ENCODE results near the gene LRRC10B. TPM values are rescaled to one million over a fixed set of nuclear protein-coding genes. Genes with fewer than 3 reads are reported as not detected.

LRRC10B gene
- polyA plus RNA-seq, 2 of the 4 experiments (the other 2 are of a cell fraction), result 0.03 to 0.04 TPM

DNA sequence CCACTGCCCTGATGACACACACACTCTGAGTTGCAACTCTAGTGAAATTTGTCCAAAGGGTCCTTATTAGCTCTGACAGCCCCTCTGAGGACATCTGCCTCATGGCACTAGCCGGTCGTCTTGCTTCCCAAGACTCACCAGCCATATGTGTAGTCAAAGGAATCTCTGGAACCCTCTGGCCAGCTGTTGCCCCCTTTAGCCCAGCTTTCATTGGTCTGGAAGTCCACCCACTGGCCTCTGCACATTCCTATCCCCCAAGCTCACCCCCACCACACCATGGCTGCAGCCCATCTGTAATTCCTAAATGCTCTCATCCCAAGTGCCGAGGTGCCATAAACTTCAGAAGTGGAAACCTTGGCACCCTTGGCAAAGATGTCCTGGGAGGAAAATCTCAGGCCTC, 48.1 kb downstream of the LRRC10B start:
- FAIRE-seq (no peak), DNase-seq (ENCODE audit: low read depth in 1 of 2, low spot score in 1 of 2) (no peak), ATAC-seq (no peak)
- 59% methylated on average over 3 of the region's 3 CpGs for WGBS (ENCODE audit: missing lambda C conversion rate)
- Histone ChIP-seq H3K4me1 (peaks cover 11% of the 10 kb centered on the region), H3K4me3 (no peak overlapping the region), H3K27ac (no peak overlapping the region), H3K4me2 (no peak overlapping the region), H3K9me3 (no peaks in the 10 kb centered on the region)
- ChIA-PET CTCF (interaction anchor here (1.1 to 5.6 kb wide), 5 partner anchors 8 to 232 kb away, joined by 3 to 27 read pairs (median 3); no protein-coding TSS in a partner anchor), POLR2A (no interaction called here)
- TF ChIP-seq TP53 (CRISPR knock-in tag; IDR thresholded peaks at IDR 0.05), result no peak
- no peak for TF ChIP-seq HOXA7 (CRISPR knock-in tag; IDR thresholded peaks at IDR 0.05)
- no peak for TF ChIP-seq CHD4 (IDR thresholded peaks at IDR 0.05; ENCODE audit: borderline replicate concordance)
- TF ChIP-seq NFE2L2 (conservative IDR thresholded peaks at IDR 0.05; ENCODE audit: low read length), result no peak
- TF ChIP-seq POLR2A (IDR thresholded peaks at IDR 0.05; ENCODE audit: low read length), result no peak
- TF ChIP-seq, protein P1, sequence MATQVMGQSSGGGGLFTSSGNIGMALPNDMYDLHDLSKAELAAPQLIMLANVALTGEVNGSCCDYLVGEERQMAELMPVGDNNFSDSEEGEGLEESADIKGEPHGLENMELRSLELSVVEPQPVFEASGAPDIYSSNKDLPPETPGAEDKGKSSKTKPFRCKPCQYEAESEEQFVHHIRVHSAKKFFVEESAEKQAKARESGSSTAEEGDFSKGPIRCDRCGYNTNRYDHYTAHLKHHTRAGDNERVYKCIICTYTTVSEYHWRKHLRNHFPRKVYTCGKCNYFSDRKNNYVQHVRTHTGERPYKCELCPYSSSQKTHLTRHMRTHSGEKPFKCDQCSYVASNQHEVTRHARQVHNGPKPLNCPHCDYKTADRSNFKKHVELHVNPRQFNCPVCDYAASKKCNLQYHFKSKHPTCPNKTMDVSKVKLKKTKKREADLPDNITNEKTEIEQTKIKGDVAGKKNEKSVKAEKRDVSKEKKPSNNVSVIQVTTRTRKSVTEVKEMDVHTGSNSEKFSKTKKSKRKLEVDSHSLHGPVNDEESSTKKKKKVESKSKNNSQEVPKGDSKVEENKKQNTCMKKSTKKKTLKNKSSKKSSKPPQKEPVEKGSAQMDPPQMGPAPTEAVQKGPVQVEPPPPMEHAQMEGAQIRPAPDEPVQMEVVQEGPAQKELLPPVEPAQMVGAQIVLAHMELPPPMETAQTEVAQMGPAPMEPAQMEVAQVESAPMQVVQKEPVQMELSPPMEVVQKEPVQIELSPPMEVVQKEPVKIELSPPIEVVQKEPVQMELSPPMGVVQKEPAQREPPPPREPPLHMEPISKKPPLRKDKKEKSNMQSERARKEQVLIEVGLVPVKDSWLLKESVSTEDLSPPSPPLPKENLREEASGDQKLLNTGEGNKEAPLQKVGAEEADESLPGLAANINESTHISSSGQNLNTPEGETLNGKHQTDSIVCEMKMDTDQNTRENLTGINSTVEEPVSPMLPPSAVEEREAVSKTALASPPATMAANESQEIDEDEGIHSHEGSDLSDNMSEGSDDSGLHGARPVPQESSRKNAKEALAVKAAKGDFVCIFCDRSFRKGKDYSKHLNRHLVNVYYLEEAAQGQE (IDR thresholded peaks at IDR 0.05), result no peak
- no peak for TF ChIP-seq BHLHE40 (IDR thresholded peaks at IDR 0.05; ENCODE audit: low read depth, low read length)
- TF ChIP-seq POLR2AphosphoS2 (conservative IDR thresholded peaks at IDR 0.05; ENCODE audit: low read length), result no peak
- no peak for TF ChIP-seq MYC (IDR thresholded peaks at IDR 0.05; ENCODE audit: borderline replicate concordance, low read length)
- no peak for TF ChIP-seq RARB (CRISPR knock-in tag; IDR thresholded peaks at IDR 0.05)
- TF ChIP-seq FOXS1 (CRISPR knock-in tag; IDR thresholded peaks at IDR 0.05), result no peak
- TF ChIP-seq CBX2 (IDR thresholded peaks at IDR 0.05; ENCODE audit: borderline replicate concordance, low read depth), result no peak
- TF ChIP-seq SREBF2 (IDR thresholded peaks at IDR 0.05), result no peak
- TF ChIP-seq, protein P2, sequence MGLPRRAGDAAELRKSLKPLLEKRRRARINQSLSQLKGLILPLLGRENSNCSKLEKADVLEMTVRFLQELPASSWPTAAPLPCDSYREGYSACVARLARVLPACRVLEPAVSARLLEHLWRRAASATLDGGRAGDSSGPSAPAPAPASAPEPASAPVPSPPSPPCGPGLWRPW (IDR thresholded peaks at IDR 0.05), result no peak
- no peak for TF ChIP-seq JUN (IDR thresholded peaks at IDR 0.05)
- no peak for TF ChIP-seq NR3C1 (IDR thresholded peaks at IDR 0.05)
- TF ChIP-seq, protein P3, sequence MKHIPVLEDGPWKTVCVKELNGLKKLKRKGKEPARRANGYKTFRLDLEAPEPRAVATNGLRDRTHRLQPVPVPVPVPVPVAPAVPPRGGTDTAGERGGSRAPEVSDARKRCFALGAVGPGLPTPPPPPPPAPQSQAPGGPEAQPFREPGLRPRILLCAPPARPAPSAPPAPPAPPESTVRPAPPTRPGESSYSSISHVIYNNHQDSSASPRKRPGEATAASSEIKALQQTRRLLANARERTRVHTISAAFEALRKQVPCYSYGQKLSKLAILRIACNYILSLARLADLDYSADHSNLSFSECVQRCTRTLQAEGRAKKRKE (CRISPR knock-in tag; IDR thresholded peaks at IDR 0.05; ENCODE audit: low read depth), result no peak
- no peak for TF ChIP-seq HOXB5 (CRISPR knock-in tag; IDR thresholded peaks at IDR 0.05)

Small RNAs within 50 kb of the gene (small RNA-seq; reads per million reads assigned to genes)
- 0 to 1.9 (median 0) reads per million in 6 experiments for gene MIR4488

Other genes with a start within 250 kb of the LRRC10B start
- gene VWCE, start 213.4 kb upstream of the LRRC10B start, polyA plus RNA-seq (2011; rRNA removed), result 0.53 and 0.65 TPM in 2 replicates
- gene VWCE, start 213.4 kb upstream of the LRRC10B start, polyA plus RNA-seq (2017; fragmentation: RNase III; extraction: RNeasy Plus Mini Kit Qiagen cat#74134 plus additional on column Dnase treatment), result 0.45 to 0.79 TPM (median 0.63 TPM) in 3 replicates
- 213 and 222 TPM in 2 replicates for gene DDB1, start 175.6 kb upstream of the LRRC10B start, polyA plus RNA-seq (2011; rRNA removed)
- 149 to 154 TPM (median 149 TPM) in 3 replicates for gene DDB1, start 175.6 kb upstream of the LRRC10B start, polyA plus RNA-seq (2017; fragmentation: RNase III; extraction: RNeasy Plus Mini Kit Qiagen cat#74134 plus additional on column Dnase treatment)
- gene TKFC, start 175.5 kb upstream of the LRRC10B start, polyA plus RNA-seq (2011; rRNA removed), result 46.5 and 51.2 TPM in 2 replicates
- 42.6 to 53.6 TPM (median 48.7 TPM) in 3 replicates for gene TKFC, start 175.5 kb upstream of the LRRC10B start, polyA plus RNA-seq (2017; fragmentation: RNase III; extraction: RNeasy Plus Mini Kit Qiagen cat#74134 plus additional on column Dnase treatment)
- gene CYB561A3, start 146.9 kb upstream of the LRRC10B start, polyA plus RNA-seq (2011; rRNA removed), result 50.8 and 58.1 TPM in 2 replicates
- gene CYB561A3, start 146.9 kb upstream of the LRRC10B start, polyA plus RNA-seq (2017; fragmentation: RNase III; extraction: RNeasy Plus Mini Kit Qiagen cat#74134 plus additional on column Dnase treatment), result 50.4 to 56.9 TPM (median 55.4 TPM) in 3 replicates
- 143 and 156 TPM in 2 replicates for gene TMEM138, start 146.4 kb upstream of the LRRC10B start, polyA plus RNA-seq (2011; rRNA removed)
- 80.3 to 95.6 TPM (median 88.2 TPM) in 3 replicates for gene TMEM138, start 146.4 kb upstream of the LRRC10B start, polyA plus RNA-seq (2017; fragmentation: RNase III; extraction: RNeasy Plus Mini Kit Qiagen cat#74134 plus additional on column Dnase treatment)
- gene TMEM216, start 116.2 kb upstream of the LRRC10B start, polyA plus RNA-seq (2011; rRNA removed), result 33.6 and 49.0 TPM in 2 replicates
- gene TMEM216, start 116.2 kb upstream of the LRRC10B start, polyA plus RNA-seq (2017; fragmentation: RNase III; extraction: RNeasy Plus Mini Kit Qiagen cat#74134 plus additional on column Dnase treatment), result 9.9 to 11.9 TPM (median 10.6 TPM) in 3 replicates
- gene CPSF7, start 78.8 kb upstream of the LRRC10B start, polyA plus RNA-seq (2011; rRNA removed), result 56.7 and 72.9 TPM in 2 replicates
- gene CPSF7, start 78.8 kb upstream of the LRRC10B start, polyA plus RNA-seq (2017; fragmentation: RNase III; extraction: RNeasy Plus Mini Kit Qiagen cat#74134 plus additional on column Dnase treatment), result 62.9 to 69.1 TPM (median 67.5 TPM) in 3 replicates
- 76.4 and 106 TPM in 2 replicates for gene SDHAF2, start 78.6 kb upstream of the LRRC10B start, polyA plus RNA-seq (2011; rRNA removed)
- 43.1 to 44.4 TPM (median 43.8 TPM) in 3 replicates for gene SDHAF2, start 78.6 kb upstream of the LRRC10B start, polyA plus RNA-seq (2017; fragmentation: RNase III; extraction: RNeasy Plus Mini Kit Qiagen cat#74134 plus additional on column Dnase treatment)
- gene SYT7, start 72.3 kb downstream of the LRRC10B start, polyA plus RNA-seq (2011; rRNA removed), result 0.37 and 0.38 TPM in 2 replicates
- gene SYT7, start 72.3 kb downstream of the LRRC10B start, polyA plus RNA-seq (2017; fragmentation: RNase III; extraction: RNeasy Plus Mini Kit Qiagen cat#74134 plus additional on column Dnase treatment), result 0.78 to 1.0 TPM (median 1.0 TPM) in 3 replicates
- gene DAGLA, start 171.6 kb downstream of the LRRC10B start, polyA plus RNA-seq (2011; rRNA removed), result 0.93 and 1.2 TPM in 2 replicates
- 2.2 to 2.5 TPM (median 2.5 TPM) in 3 replicates for gene DAGLA, start 171.6 kb downstream of the LRRC10B start, polyA plus RNA-seq (2017; fragmentation: RNase III; extraction: RNeasy Plus Mini Kit Qiagen cat#74134 plus additional on column Dnase treatment)
- gene MYRF, start 243.9 kb downstream of the LRRC10B start, polyA plus RNA-seq (2011; rRNA removed), result 14.7 and 28.4 TPM in 2 replicates
- 19.2 to 22.3 TPM (median 21.2 TPM) in 3 replicates for gene MYRF, start 243.9 kb downstream of the LRRC10B start, polyA plus RNA-seq (2017; fragmentation: RNase III; extraction: RNeasy Plus Mini Kit Qiagen cat#74134 plus additional on column Dnase treatment)